Measurements from ENCODE around the gene NSMCE4A. TPM values are rescaled to one million over a fixed set of nuclear protein-coding genes. Genes with fewer than 3 reads are reported as not detected.

Gene NSMCE4A
- total and polyA plus RNA-seq, 9 of the 15 experiments (the other 6 are each of a cell fraction or from before 2014, with no cell fraction given) = 8.4 to 88.5 (median 46.4) TPM

- TF ChIP-seq EGR1 (conservative IDR thresholded peaks at IDR 0.05) = no peak
- no peak for TF ChIP-seq STAT5B (CRISPR knock-in tag; IDR thresholded peaks at IDR 0.05)
- TF ChIP-seq HMG20A (CRISPR knock-in tag; conservative IDR thresholded peaks at IDR 0.05) = no peak
- TF ChIP-seq, protein P1, sequence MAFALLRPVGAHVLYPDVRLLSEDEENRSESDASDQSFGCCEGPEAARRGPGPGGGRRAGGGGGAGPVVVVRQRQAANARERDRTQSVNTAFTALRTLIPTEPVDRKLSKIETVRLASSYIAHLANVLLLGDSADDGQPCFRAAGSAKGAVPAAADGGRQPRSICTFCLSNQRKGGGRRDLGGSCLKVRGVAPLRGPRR (CRISPR knock-in tag; IDR thresholded peaks at IDR 0.05) = no peak
- TF ChIP-seq, protein P2, sequence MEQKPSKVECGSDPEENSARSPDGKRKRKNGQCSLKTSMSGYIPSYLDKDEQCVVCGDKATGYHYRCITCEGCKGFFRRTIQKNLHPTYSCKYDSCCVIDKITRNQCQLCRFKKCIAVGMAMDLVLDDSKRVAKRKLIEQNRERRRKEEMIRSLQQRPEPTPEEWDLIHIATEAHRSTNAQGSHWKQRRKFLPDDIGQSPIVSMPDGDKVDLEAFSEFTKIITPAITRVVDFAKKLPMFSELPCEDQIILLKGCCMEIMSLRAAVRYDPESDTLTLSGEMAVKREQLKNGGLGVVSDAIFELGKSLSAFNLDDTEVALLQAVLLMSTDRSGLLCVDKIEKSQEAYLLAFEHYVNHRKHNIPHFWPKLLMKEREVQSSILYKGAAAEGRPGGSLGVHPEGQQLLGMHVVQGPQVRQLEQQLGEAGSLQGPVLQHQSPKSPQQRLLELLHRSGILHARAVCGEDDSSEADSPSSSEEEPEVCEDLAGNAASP (IDR thresholded peaks at IDR 0.05) = no peak
- no peak; the same call in 1 of the 2 replicates for TF ChIP-seq ETS1 (conservative IDR thresholded peaks at IDR 0.05; ENCODE audit: control insufficient read depth, low read depth, low read length)
- TF ChIP-seq STAG1 (CRISPR knock-in tag; IDR thresholded peaks at IDR 0.05; ENCODE audit: borderline replicate concordance) = no peak
- no peak for TF ChIP-seq HOXB6 (CRISPR knock-in tag; IDR thresholded peaks at IDR 0.05; ENCODE audit: borderline replicate concordance)
- no peak for TF ChIP-seq MEF2D (tag; conservative IDR thresholded peaks at IDR 0.05; ENCODE audit: low read depth)
- no peak for TF ChIP-seq ELF2 (CRISPR knock-in tag; IDR thresholded peaks at IDR 0.05)
- TF ChIP-seq ZNF282 (CRISPR knock-in tag; IDR thresholded peaks at IDR 0.05) = no peak
- TF ChIP-seq SIN3A (IDR thresholded peaks at IDR 0.05; ENCODE audit: borderline replicate concordance in 2 of 2, control insufficient read depth in 1 of 2, low read depth in 2 of 2, low read length in 2 of 2) = no peak
- TF ChIP-seq ZNF232 (CRISPR knock-in tag; IDR thresholded peaks at IDR 0.05) = no peak
- TF ChIP-seq, protein P3, sequence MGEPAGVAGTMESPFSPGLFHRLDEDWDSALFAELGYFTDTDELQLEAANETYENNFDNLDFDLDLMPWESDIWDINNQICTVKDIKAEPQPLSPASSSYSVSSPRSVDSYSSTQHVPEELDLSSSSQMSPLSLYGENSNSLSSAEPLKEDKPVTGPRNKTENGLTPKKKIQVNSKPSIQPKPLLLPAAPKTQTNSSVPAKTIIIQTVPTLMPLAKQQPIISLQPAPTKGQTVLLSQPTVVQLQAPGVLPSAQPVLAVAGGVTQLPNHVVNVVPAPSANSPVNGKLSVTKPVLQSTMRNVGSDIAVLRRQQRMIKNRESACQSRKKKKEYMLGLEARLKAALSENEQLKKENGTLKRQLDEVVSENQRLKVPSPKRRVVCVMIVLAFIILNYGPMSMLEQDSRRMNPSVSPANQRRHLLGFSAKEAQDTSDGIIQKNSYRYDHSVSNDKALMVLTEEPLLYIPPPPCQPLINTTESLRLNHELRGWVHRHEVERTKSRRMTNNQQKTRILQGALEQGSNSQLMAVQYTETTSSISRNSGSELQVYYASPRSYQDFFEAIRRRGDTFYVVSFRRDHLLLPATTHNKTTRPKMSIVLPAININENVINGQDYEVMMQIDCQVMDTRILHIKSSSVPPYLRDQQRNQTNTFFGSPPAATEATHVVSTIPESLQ (CRISPR knock-in tag; IDR thresholded peaks at IDR 0.05) = no peak
- TF ChIP-seq JUNB (CRISPR knock-in tag; conservative IDR thresholded peaks at IDR 0.05) = no peak
- no peak for TF ChIP-seq ZFP1 (CRISPR knock-in tag; IDR thresholded peaks at IDR 0.05)
Measured at GRCh38 chr10:121974535-121975294, at the start of gene NSMCE4A (continued).

Data from K562 (cell line).